Parathyroid adenoma (tissue), 2 donors: ENCODE measurements around the gene OR8B8.

Experiments
- H2AFZ ChIP-seq: fragments of 300-600 bp; sonication (generic); one replicate; pipeline ENCODE4 v1.7.0; 2017; ENCODE audit warnings: antibody characterized with exemption, mild to moderate bottlenecking
- H3K27ac ChIP-seq: fragments of 300-600 bp; sonication (generic); one replicate; pipeline ENCODE4 v1.7.0; 2017
- H3K27me3 ChIP-seq: fragments of 300-600 bp; sonication (generic); one replicate; pipeline ENCODE4 v1.7.0; 2017; ENCODE audit warnings: low read length; ENCODE audit not compliant: control insufficient read depth, insufficient read depth
- H3K36me3 ChIP-seq: fragments of 300-600 bp; sonication (generic); one replicate; pipeline ENCODE4 v1.7.0; 2017; ENCODE audit warnings: low read length; ENCODE audit not compliant: control insufficient read depth, insufficient read depth
- H3K4me1 ChIP-seq: fragments of 300-600 bp; sonication (generic); one replicate; pipeline ENCODE4 v1.7.0; 2017; ENCODE audit warnings: control low read depth
- H3K4me2 ChIP-seq: fragments of 300-600 bp; sonication (generic); one replicate; pipeline ENCODE4 v1.7.0; 2017; ENCODE audit warnings: low read length
- H3K4me3 ChIP-seq: fragments of 300-600 bp; sonication (generic); one replicate; pipeline ENCODE4 v1.7.0; 2017; ENCODE audit warnings: low read depth, low read length
- H3K79me2 ChIP-seq: fragments of 300-600 bp; sonication (generic); one replicate; pipeline ENCODE4 v1.7.0; 2017; ENCODE audit warnings: control low read depth
- H3K9ac ChIP-seq: fragments of 300-600 bp; sonication (generic); one replicate; pipeline ENCODE4 v1.7.0; 2017; ENCODE audit warnings: mild to moderate bottlenecking
- H3K9me3 ChIP-seq: fragments of 300-600 bp; sonication (generic); one replicate; pipeline ENCODE4 v1.7.0; 2017; ENCODE audit warnings: low read length; ENCODE audit not compliant: control insufficient read depth
- CTCF ChIP-seq: fragments of 300-600 bp; sonication (generic); IDR thresholded peaks from one replicate; pipeline ENCODE4 v1.7.0; 2017; ENCODE audit warnings: antibody characterized with exemption, mild to moderate bottlenecking
- donor health status: primary hyperparathyroidism.

The OR8B8 gene

GRCh38 chr11:124481365-124482323 lies 36.1 kb upstream of the OR8B8 start:
- no peaks in the 10 kb centered on the region for H3K36me3 ChIP-seq
- no peak overlapping the region for H3K4me2 ChIP-seq
- no peaks in the 10 kb centered on the region for H3K9me3 ChIP-seq
- peak overlapping the region; percentile 15 for H2AFZ ChIP-seq
- no peak overlapping the region for H3K4me3 ChIP-seq
- H3K4me1 ChIP-seq: no peaks in the 10 kb centered on the region
- H3K27me3 ChIP-seq: no peaks in the 10 kb centered on the region
- no peaks in the 10 kb centered on the region for H3K79me2 ChIP-seq
- H3K9ac ChIP-seq: no peak overlapping the region
- H3K27ac ChIP-seq: no peak overlapping the region
- no peak for TF ChIP-seq CTCF

GRCh38 chr11:124479561-124479960 lies 34.1 kb upstream of the OR8B8 start:
- Histone ChIP-seq H3K9me3 (no peaks in the 10 kb centered on the region), H3K9ac (no peak overlapping the region), H2AFZ (no peak overlapping the region), H3K4me2 (no peak overlapping the region), H3K36me3 (no peaks in the 10 kb centered on the region), H3K27me3 (no peaks in the 10 kb centered on the region), H3K4me1 (no peaks in the 10 kb centered on the region), H3K27ac (no peak overlapping the region), H3K79me2 (no peaks in the 10 kb centered on the region), H3K4me3 (no peak overlapping the region)
- no peak for TF ChIP-seq CTCF

- no peaks in the 10 kb centered on the region for H3K27me3 ChIP-seq
- H3K9me3 ChIP-seq: no peaks in the 10 kb centered on the region
- H3K4me2 ChIP-seq: no peak overlapping the region
- no peaks in the 10 kb centered on the region for H3K79me2 ChIP-seq
- no peak for TF ChIP-seq CTCF
- no peaks in the 10 kb centered on the region for H3K36me3 ChIP-seq
- H2AFZ ChIP-seq: no peak overlapping the region
- no peak overlapping the region for H3K9ac ChIP-seq
- no peak overlapping the region for H3K27ac ChIP-seq
- H3K4me3 ChIP-seq: no peak overlapping the region
- H3K4me1 ChIP-seq: no peaks in the 10 kb centered on the region
Observed at GRCh38 chr11:124475265-124475664, 29.8 kb upstream of the OR8B8 start.

- no peak overlapping the region for H3K27ac ChIP-seq
- H3K4me1 ChIP-seq: no peaks in the 10 kb centered on the region
- no peak for TF ChIP-seq CTCF
Observed at GRCh38 chr11:124474779-124475178, 29.3 kb upstream of the OR8B8 start.

GRCh38 chr11:124474079-124474478 lies 28.6 kb upstream of the OR8B8 start:
- H2AFZ ChIP-seq: no peak overlapping the region
- no peak overlapping the region for H3K4me2 ChIP-seq
- H3K36me3 ChIP-seq: no peaks in the 10 kb centered on the region
- H3K4me3 ChIP-seq: no peak overlapping the region
- no peaks in the 10 kb centered on the region for H3K9me3 ChIP-seq
- no peak overlapping the region for H3K27ac ChIP-seq
- no peaks in the 10 kb centered on the region for H3K4me1 ChIP-seq
- H3K79me2 ChIP-seq: no peaks in the 10 kb centered on the region
- TF ChIP-seq CTCF: no peak
- H3K27me3 ChIP-seq: no peaks in the 10 kb centered on the region
- H3K9ac ChIP-seq: no peak overlapping the region

More at GRCh38 chr11:124474779-124475178, 29.3 kb upstream of the OR8B8 start:
- no peak overlapping the region for H3K4me3 ChIP-seq
- no peaks in the 10 kb centered on the region for H3K27me3 ChIP-seq
- H3K79me2 ChIP-seq: no peaks in the 10 kb centered on the region
- H2AFZ ChIP-seq: no peak overlapping the region
- no peak overlapping the region for H3K4me2 ChIP-seq
- H3K36me3 ChIP-seq: no peaks in the 10 kb centered on the region
- no peak overlapping the region for H3K9ac ChIP-seq
- no peaks in the 10 kb centered on the region for H3K9me3 ChIP-seq
